Caco-2 (cell line): ENCODE measurements around the gene PALD1. TPM values are rescaled to one million over a fixed set of nuclear protein-coding genes. Genes with fewer than 3 reads are reported as not detected.
A peak's percentile ranks its signal among the peaks of the same experiment; 100 is the strongest.
"Not testable (repeated sequence)": the region's sequence is repeated elsewhere in the genome, so short reads cannot be mapped to it uniquely, and the experiment has no call there.

Experiments
- BruUV-seq: library from RNA; stranded (reverse); fragments of 400-500 nt; replicated peaks from 2 replicates; lab custom pipeline; 2021; lab: Mats Ljungman, UMichigan
- CTCF ChIA-PET: fragments of 300-600 bp; sonication (Branson Sonifier 250); formaldehyde crosslinking; loops from one replicate; lab custom pipeline; 2022; ENCODE audit warnings: antibody characterized with exemption; lab: Charles Lee
- POLR2A ChIA-PET: fragments of 300-600 bp; sonication (Branson Sonifier 250); formaldehyde crosslinking; loops from one replicate; lab custom pipeline; 2022; ENCODE audit warnings: antibody characterized with exemption; lab: Charles Lee
- DNase-seq, 2 experiments: peaks; one replicate each; pipeline versions ENCODE4 v3.0.0 to v3.0.0-alpha.2; 2020 to 2022
- H3K27me3 ChIP-seq: replicated peaks from 2 replicates; pipeline ENCODE4 v1.6.0; 2011; ENCODE audit warnings: low read length; ENCODE audit not compliant: control insufficient read depth, insufficient read depth
- H3K36me3 ChIP-seq: 2 replicates; pipeline ENCODE4 v1.5.1; 2011; ENCODE audit warnings: low read length; ENCODE audit not compliant: control insufficient read depth, insufficient read depth
- H3K4me1 ChIP-seq: fragments of 250-450 bp; sonication (Bioruptor Pico); 2 replicates; pipeline ENCODE4 v1.5.1; 2020; ENCODE audit warnings: mild to moderate bottlenecking
- H3K4me3 ChIP-seq: 2 replicates; pipeline ENCODE4 v1.5.1; 2011; ENCODE audit warnings: low read depth, mild to moderate bottlenecking, control low read depth, low read length
- H3K9me3 ChIP-seq: fragments of 250-450 bp; sonication (Bioruptor Pico); 2 replicates; pipeline ENCODE4 v1.5.1; 2020; ENCODE audit warnings: mild to moderate bottlenecking, moderate library complexity
- H3K27ac Mint-ChIP-seq: one replicate; pipeline ENCODE4 v1.8.0; 2022; ENCODE audit warnings: mixed read lengths; ENCODE audit not compliant: unreplicated experiment
- H3K27me3 Mint-ChIP-seq: one replicate; pipeline ENCODE4 v1.8.0; 2022; ENCODE audit warnings: mixed read lengths; ENCODE audit not compliant: insufficient read depth, unreplicated experiment
- H3K36me3 Mint-ChIP-seq: one replicate; pipeline ENCODE4 v1.8.0; 2022; ENCODE audit warnings: mild to moderate bottlenecking, mixed read lengths; ENCODE audit not compliant: insufficient read depth, unreplicated experiment
- H3K4me1 Mint-ChIP-seq: one replicate; pipeline ENCODE4 v1.8.0; 2022; ENCODE audit warnings: low read depth, mixed read lengths; ENCODE audit not compliant: unreplicated experiment
- H3K4me3 Mint-ChIP-seq: one replicate; pipeline ENCODE4 v1.8.0; 2022; ENCODE audit warnings: mild to moderate bottlenecking, moderate library complexity, mixed read lengths; ENCODE audit not compliant: unreplicated experiment
- H3K9me3 Mint-ChIP-seq: one replicate; pipeline ENCODE4 v1.8.0; 2022; ENCODE audit warnings: mixed read lengths; ENCODE audit not compliant: unreplicated experiment
- intact Hi-C: fragments of 100-400 bp; cut with micrococcal nuclease; formaldehyde crosslinking; loops from one replicate; pipeline ENCODE4 v1.10.0; 2022; ENCODE audit not compliant: unreplicated experiment
- total RNA-seq: library from RNA; stranded (reverse); gene quantifications from 2 replicates; pipeline ENCODE4 v1.2.3, GENCODE V29; 2022
- TF ChIP-seq, protein P1 (sequence below), 2 experiments: fragments of 200-600 bp in 1 of 2; IDR thresholded peaks; 1 replicate in 1 of 2; 2 replicates in 1 of 2; pipeline versions ENCODE4 v1.5.1 to v1.8.0; 2011 to 2022; ENCODE audit warnings: antibody characterized with exemption in 1 of 2, control low read depth in 1 of 2, inconsistent platforms in 1 of 2, low read depth in 1 of 2, low read length in 1 of 2, mild to moderate bottlenecking in 1 of 2, moderate library complexity in 1 of 2; ENCODE audit not compliant: insufficient read depth in 1 of 2, severe bottlenecking in 1 of 2, unreplicated experiment in 1 of 2

The PALD1 gene
- total RNA-seq, 1 experiment from 2014 or later, result 10.3 TPM

DNA sequence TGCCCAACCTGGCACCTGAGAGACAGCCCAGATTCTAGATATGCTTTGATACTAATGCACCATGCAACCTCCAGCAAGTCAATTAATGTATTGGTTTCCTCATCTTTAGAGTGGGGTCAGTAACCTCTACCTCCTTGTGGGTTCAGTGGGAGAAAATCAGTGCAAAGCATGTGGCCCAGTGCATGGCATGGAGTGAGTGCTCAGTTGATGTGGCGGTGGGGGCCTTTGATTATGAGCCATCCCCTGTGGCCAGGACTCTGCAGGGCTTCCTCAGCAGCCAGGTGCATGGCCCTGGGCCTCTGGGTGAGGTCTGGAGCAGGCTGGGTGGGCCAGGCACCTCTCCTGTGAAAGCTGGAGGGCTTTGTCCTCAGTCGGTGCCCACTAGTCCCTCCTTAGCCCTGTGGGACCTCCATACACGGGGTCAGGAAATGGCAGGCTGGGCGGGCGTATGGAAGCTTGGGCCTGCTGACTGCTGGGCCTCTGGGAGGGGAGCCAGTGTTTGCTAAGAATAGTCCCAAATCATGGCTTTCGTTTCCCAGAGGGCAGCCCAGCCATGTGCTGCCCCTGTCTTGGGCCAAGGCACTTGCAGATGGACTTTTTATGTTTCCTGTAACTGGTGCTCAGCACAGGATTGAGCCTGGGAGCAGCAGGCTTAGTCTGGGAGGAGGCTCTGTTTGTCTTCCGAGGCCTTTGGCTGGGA lies 3.4 kb downstream of the PALD1 start:
- Mint-ChIP-seq H3K4me3 (no peak overlapping the region), H3K9me3 (no peaks in the 10 kb centered on the region), H3K27me3 (no peaks in the 10 kb centered on the region), H3K4me1 (peaks cover 9% of the 10 kb centered on the region), H3K36me3 (no peaks in the 10 kb centered on the region), H3K27ac (no peak overlapping the region)
- Histone ChIP-seq H3K36me3 (no peaks in the 10 kb centered on the region), H3K4me1 (peaks cover 16% of the 10 kb centered on the region), H3K27me3 (no peaks in the 10 kb centered on the region), H3K9me3 (no peaks in the 10 kb centered on the region), H3K4me3 (no peak overlapping the region)
- intact Hi-C loops, result no loop called here
- POLR2A ChIA-PET, result no interaction called here
- DNase-seq, result peak in 1 of 2 experiments; percentile 34
- no TSS peak for BruUV-seq
- CTCF ChIA-PET, result no interaction called here
- TF ChIP-seq, protein P1, sequence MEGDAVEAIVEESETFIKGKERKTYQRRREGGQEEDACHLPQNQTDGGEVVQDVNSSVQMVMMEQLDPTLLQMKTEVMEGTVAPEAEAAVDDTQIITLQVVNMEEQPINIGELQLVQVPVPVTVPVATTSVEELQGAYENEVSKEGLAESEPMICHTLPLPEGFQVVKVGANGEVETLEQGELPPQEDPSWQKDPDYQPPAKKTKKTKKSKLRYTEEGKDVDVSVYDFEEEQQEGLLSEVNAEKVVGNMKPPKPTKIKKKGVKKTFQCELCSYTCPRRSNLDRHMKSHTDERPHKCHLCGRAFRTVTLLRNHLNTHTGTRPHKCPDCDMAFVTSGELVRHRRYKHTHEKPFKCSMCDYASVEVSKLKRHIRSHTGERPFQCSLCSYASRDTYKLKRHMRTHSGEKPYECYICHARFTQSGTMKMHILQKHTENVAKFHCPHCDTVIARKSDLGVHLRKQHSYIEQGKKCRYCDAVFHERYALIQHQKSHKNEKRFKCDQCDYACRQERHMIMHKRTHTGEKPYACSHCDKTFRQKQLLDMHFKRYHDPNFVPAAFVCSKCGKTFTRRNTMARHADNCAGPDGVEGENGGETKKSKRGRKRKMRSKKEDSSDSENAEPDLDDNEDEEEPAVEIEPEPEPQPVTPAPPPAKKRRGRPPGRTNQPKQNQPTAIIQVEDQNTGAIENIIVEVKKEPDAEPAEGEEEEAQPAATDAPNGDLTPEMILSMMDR (IDR thresholded peaks at IDR 0.05; ENCODE audit: insufficient read depth in 1 of 2, low read depth in 1 of 2, low read length in 1 of 2, severe bottlenecking in 1 of 2, unreplicated experiment in 1 of 2), result no peak

DNA sequence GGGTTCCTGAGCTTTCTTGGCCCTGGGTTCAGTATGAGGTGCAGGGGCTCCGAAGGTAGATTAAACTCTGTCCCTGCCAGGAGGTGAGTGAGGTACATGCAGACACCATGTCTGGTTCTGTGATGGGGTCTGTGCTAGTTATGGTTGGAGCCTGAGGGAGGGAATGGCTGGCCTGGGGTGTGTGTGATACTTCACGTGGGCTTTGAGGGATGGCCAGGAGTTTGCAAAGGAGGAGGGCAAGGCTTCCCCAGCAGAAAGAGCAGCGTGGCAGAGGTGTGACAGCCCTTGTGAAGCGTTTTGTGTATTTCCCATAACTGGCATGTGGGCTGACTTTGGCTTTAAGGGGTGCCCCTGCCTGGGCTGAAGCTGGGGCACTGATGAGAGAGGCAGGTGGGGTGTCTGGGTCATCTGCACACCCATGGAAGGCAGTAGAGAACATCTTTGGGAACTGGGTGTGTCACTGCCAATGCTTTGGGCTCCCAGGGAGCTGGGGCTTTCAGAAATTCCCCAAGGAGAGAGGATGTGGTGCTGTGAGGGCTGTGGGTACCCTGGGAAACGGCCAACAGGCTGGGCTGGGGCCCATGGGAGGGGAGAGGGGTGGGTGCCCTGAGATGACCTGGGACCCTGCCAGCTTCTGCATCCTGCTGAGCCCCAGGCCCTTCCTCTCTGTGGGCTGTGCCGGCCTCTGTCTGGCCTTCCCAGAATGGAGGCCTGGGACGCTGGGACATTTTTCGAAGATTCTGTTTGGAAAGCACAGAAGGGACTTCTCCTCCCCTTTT lies 4.6 kb downstream of the PALD1 start:
- BruUV-seq, result no TSS peak
- Mint-ChIP-seq H3K9me3 (no peaks in the 10 kb centered on the region), H3K4me1 (peaks cover 9% of the 10 kb centered on the region), H3K27me3 (no peaks in the 10 kb centered on the region), H3K36me3 (no peaks in the 10 kb centered on the region), H3K4me3 (no peak overlapping the region), H3K27ac (no peak overlapping the region)
- no peaks in the 10 kb centered on the region for H3K27me3 ChIP-seq
- no peaks in the 10 kb centered on the region for H3K36me3 ChIP-seq
- CTCF ChIA-PET, result no interaction called here
- TF ChIP-seq, protein P1 (IDR thresholded peaks at IDR 0.05; ENCODE audit: insufficient read depth in 1 of 2, low read depth in 1 of 2, low read length in 1 of 2, severe bottlenecking in 1 of 2, unreplicated experiment in 1 of 2), result no peak
- POLR2A ChIA-PET, result no interaction called here
- intact Hi-C loops, result no loop called here
- DNase-seq, result peak in 1 of 2 experiments; percentile 36
- no peak overlapping the region for H3K4me3 ChIP-seq
- no peaks in the 10 kb centered on the region for H3K9me3 ChIP-seq
- H3K4me1 ChIP-seq, result peaks cover 8% of the 10 kb centered on the region

DNA sequence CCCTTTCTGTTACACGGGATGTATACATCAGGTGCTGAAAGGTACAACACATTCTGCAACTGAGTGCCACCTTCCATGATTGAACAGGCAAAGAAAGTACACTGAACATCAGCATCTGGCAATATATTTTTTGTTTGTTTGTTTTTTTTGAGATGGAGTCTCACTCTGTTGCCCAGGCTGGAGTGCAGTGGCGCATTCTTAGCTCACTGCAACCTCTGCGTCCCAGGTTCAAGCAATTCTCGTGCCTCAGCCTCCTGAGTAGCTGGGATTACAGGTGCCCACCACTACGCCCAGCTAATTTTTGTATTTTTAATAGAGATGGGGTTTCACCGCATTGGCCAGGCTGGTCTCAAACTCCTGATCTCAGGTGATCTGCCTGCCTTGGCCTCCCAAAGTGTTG lies 5.3 kb downstream of the PALD1 start:
- H3K9me3 ChIP-seq, H3K9me3 Mint-ChIP-seq, H3K27me3 ChIP-seq, H3K4me1 Mint-ChIP-seq, H3K27ac Mint-ChIP-seq, CTCF ChIA-PET, H3K36me3 ChIP-seq, H3K4me3 Mint-ChIP-seq, BruUV-seq, H3K4me1 ChIP-seq, H3K36me3 Mint-ChIP-seq, DNase-seq, POLR2A ChIA-PET, intact Hi-C loops, H3K27me3 Mint-ChIP-seq, H3K4me3 ChIP-seq: not testable (repeated sequence)
